ENCODE data around the gene APLNR.

The APLNR gene

GRCh38 chr11:57203882-57204480 lies 33.1 kb downstream of the APLNR start:
- Histone ChIP-seq H3K4me2 (no peak overlapping the region), H3K27me3 (no peaks in the 10 kb centered on the region), H3K27ac (no peak overlapping the region), H3K9me3 (no peaks in the 10 kb centered on the region), H4K20me1 (no peaks in the 10 kb centered on the region), H3K4me3 (no peak overlapping the region), H3K36me3 (no peaks in the 10 kb centered on the region), H3K4me1 (no peaks in the 10 kb centered on the region), H3K9ac (no peak overlapping the region)
- no peak for TF ChIP-seq Cebpa-rat (IDR thresholded peaks at IDR 0.05)

GRCh38 chr11:57203359-57203758 lies 33.7 kb downstream of the APLNR start:
- H3K27me3 ChIP-seq = no peaks in the 10 kb centered on the region
- no peak overlapping the region for H3K9ac ChIP-seq
- H3K27ac ChIP-seq = no peak overlapping the region
- H3K36me3 ChIP-seq = no peaks in the 10 kb centered on the region
- H4K20me1 ChIP-seq = no peaks in the 10 kb centered on the region
- H3K4me2 ChIP-seq = no peak overlapping the region
- no peaks in the 10 kb centered on the region for H3K9me3 ChIP-seq
- H3K4me3 ChIP-seq = no peak overlapping the region
- H3K4me1 ChIP-seq = no peaks in the 10 kb centered on the region
- TF ChIP-seq Cebpa-rat (IDR thresholded peaks at IDR 0.05) = no peak

- H3K9me3 ChIP-seq = no peaks in the 10 kb centered on the region
- H3K4me1 ChIP-seq = no peaks in the 10 kb centered on the region
- H3K9ac ChIP-seq = no peak overlapping the region
- no peak overlapping the region for H3K4me2 ChIP-seq
- TF ChIP-seq Cebpa-rat (IDR thresholded peaks at IDR 0.05) = no peak
- no peaks in the 10 kb centered on the region for H3K36me3 ChIP-seq
- no peaks in the 10 kb centered on the region for H4K20me1 ChIP-seq
- no peaks in the 10 kb centered on the region for H3K27me3 ChIP-seq
- H3K27ac ChIP-seq = no peak overlapping the region
- no peak overlapping the region for H3K4me3 ChIP-seq
Observed at GRCh38 chr11:57202281-57202680, 34.8 kb downstream of the APLNR start.

DNA sequence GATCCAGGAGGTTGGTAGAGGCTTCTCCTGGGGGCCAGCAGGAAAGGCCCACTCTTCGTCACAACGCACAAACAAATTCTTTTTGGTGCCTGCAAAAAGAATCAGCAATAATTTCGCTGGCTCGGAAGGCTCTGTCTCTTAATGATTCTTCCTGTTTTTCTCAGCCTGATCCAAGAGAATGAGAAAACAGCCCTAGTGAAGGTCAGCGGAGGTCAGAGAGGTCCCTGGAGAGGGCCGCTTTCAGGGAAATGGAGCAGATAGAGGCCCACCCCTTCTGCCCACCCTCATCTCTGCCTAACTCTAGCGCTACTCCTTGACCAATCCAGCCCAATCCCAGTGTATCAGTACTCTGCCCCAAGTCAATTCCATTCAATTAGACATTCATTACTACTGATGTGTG lies 36.1 kb downstream of the APLNR start:
- H3K27ac ChIP-seq = no peak overlapping the region
- H3K9ac ChIP-seq = no peak overlapping the region
- no peak overlapping the region for H3K4me2 ChIP-seq
- H3K4me3 ChIP-seq = no peak overlapping the region
- H3K36me3 ChIP-seq = no peaks in the 10 kb centered on the region
- no peaks in the 10 kb centered on the region for H4K20me1 ChIP-seq
- H3K9me3 ChIP-seq = no peaks in the 10 kb centered on the region
- H3K4me1 ChIP-seq = no peaks in the 10 kb centered on the region
- H3K27me3 ChIP-seq = no peaks in the 10 kb centered on the region
- no peak for TF ChIP-seq Cebpa-rat (IDR thresholded peaks at IDR 0.05)

GRCh38 chr11:57199330-57199729 lies 37.7 kb downstream of the APLNR start:
- Histone ChIP-seq H3K27me3 (no peaks in the 10 kb centered on the region), H4K20me1 (no peaks in the 10 kb centered on the region)

DNA sequence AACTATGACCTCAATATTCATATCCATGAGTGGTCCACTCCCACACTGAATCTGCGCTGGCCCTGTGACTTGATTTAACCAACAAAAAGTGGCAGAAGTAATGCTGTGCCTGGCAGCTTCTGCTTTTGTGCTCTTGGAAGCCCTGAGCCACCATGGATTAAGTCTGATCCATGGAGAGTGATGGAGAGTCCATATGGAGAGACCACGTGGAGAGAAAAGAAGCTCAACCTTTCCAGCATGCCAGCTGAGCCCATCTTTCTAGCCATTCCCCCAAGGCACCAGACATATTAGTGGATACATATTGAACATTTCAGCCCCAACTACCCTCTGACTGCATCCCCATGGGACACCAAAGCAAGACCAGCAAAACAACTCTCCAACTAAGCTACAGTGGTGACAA lies 39.3 kb downstream of the APLNR start:
- H3K9ac ChIP-seq = no peak overlapping the region
- no peaks in the 10 kb centered on the region for H3K27me3 ChIP-seq
- no peaks in the 10 kb centered on the region for H3K4me1 ChIP-seq
- no peaks in the 10 kb centered on the region for H3K36me3 ChIP-seq
- no peak overlapping the region for H3K4me3 ChIP-seq
- TF ChIP-seq Cebpa-rat (IDR thresholded peaks at IDR 0.05) = no peak
- no peaks in the 10 kb centered on the region for H4K20me1 ChIP-seq
- H3K4me2 ChIP-seq = no peak overlapping the region
- H3K27ac ChIP-seq = no peak overlapping the region
- H3K9me3 ChIP-seq = no peaks in the 10 kb centered on the region

More at GRCh38 chr11:57199330-57199729, 37.7 kb downstream of the APLNR start:
- Histone ChIP-seq H3K27ac (no peak overlapping the region), H3K9ac (no peak overlapping the region), H3K4me3 (no peak overlapping the region), H3K4me1 (no peaks in the 10 kb centered on the region), H3K9me3 (no peaks in the 10 kb centered on the region), H3K36me3 (no peaks in the 10 kb centered on the region), H3K4me2 (no peak overlapping the region)
- TF ChIP-seq Cebpa-rat (IDR thresholded peaks at IDR 0.05) = no peak

GRCh38 chr11:57196596-57196995 lies 40.5 kb downstream of the APLNR start:
- Histone ChIP-seq H3K9me3 (no peaks in the 10 kb centered on the region), H3K27me3 (no peaks in the 10 kb centered on the region), H4K20me1 (no peaks in the 10 kb centered on the region), H3K4me2 (no peak overlapping the region), H3K27ac (no peak overlapping the region), H3K36me3 (no peaks in the 10 kb centered on the region), H3K4me1 (no peaks in the 10 kb centered on the region), H3K4me3 (no peak overlapping the region), H3K9ac (no peak overlapping the region)
- no peak for TF ChIP-seq Cebpa-rat (IDR thresholded peaks at IDR 0.05)

- Histone ChIP-seq H3K27me3 (no peaks in the 10 kb centered on the region), H3K4me3 (no peak overlapping the region), H3K9ac (no peak overlapping the region), H4K20me1 (no peaks in the 10 kb centered on the region), H3K4me1 (no peaks in the 10 kb centered on the region), H3K36me3 (no peaks in the 10 kb centered on the region), H3K4me2 (no peak overlapping the region), H3K9me3 (no peaks in the 10 kb centered on the region), H3K27ac (no peak overlapping the region)
- no peak for TF ChIP-seq Cebpa-rat (IDR thresholded peaks at IDR 0.05)
Observed at GRCh38 chr11:57192316-57192715, 44.7 kb downstream of the APLNR start.

DNA sequence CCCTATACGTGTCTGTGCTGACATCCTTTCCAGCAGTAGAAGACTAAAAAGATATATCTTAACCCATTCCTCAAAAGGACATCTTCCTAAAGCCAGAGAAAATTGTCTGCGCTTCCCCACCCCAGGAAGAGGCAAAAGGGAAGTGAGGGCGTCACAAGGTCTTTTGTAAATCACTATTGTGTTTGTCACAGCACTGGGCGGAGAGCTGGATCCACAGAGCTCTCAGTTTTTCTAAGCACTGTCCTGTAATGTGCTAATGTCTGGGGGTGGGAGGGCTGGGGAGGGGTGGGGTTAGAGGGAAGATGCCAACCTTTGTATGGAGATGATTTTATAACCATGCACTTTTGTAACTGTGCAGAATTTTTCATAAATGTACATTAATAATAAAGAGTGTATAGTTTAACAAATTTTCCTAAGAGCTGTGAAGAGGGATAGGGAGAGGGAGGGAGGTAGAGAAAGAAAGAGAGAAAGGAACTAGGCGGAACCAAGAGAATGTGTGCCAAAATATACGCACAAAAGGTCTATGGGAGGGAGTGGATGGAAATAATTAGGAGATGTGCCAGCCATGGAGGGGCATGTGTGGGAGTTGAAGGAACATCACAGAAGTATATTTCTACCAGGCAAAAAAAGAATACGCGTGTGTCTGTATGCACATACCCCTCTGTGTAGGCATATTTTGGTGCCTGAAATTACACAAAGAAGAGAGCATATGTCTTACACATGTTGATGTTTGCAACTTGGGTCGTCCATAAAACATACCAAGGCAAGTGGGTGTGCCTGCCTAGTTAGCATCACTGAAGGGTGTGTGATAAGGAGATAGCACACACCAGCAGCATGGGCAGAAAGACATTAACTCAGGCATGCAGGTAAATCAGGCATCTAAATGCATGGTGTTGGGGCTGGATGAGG lies 45.5 kb downstream of the APLNR start:
- H3K4me2 ChIP-seq = no peak overlapping the region
- no peaks in the 10 kb centered on the region for H3K36me3 ChIP-seq
- no peak for TF ChIP-seq Cebpa-rat (IDR thresholded peaks at IDR 0.05)
- no peaks in the 10 kb centered on the region for H4K20me1 ChIP-seq
- no peak overlapping the region for H3K27ac ChIP-seq
- no peak overlapping the region for H3K9ac ChIP-seq
- no peak overlapping the region for H3K4me3 ChIP-seq
- no peaks in the 10 kb centered on the region for H3K27me3 ChIP-seq
- H3K9me3 ChIP-seq = no peaks in the 10 kb centered on the region
- H3K4me1 ChIP-seq = peaks cover 2% of the 10 kb centered on the region

- Histone ChIP-seq H3K9ac (no peak overlapping the region), H3K27me3 (no peaks in the 10 kb centered on the region), H3K9me3 (no peaks in the 10 kb centered on the region), H3K4me3 (no peak overlapping the region), H3K4me1 (peaks cover 7% of the 10 kb centered on the region), H3K27ac (no peak overlapping the region), H4K20me1 (no peaks in the 10 kb centered on the region), H3K36me3 (no peaks in the 10 kb centered on the region), H3K4me2 (no peak overlapping the region)
- TF ChIP-seq Cebpa-rat (IDR thresholded peaks at IDR 0.05) = no peak
Observed at GRCh38 chr11:57190548-57190947, 46.5 kb downstream of the APLNR start.
